Stomach (tissue), 19 donors: Measurements from ENCODE around the gene MAPK4. TPM values are rescaled to one million over a fixed set of nuclear protein-coding genes. Genes with fewer than 3 reads are reported as not detected.
A peak's percentile ranks its signal among the peaks of the same experiment; 100 is the strongest.
"Not testable (repeated sequence)": the region's sequence is repeated elsewhere in the genome, so short reads cannot be mapped to it uniquely, and the experiment has no call there.

ENCODE experiments used
- DNase-seq, 2 donors: peaks; one replicate each; pipeline versions ENCODE4 v3.0.0 to v3.0.0-alpha.2; 2013 to 2019
- H3K27ac ChIP-seq, 5 donors: fragments of 200-600 bp in 4 of 5; sonication (generic) in 4 of 5; one replicate each; pipeline ENCODE4 v1.5.1; 2013 to 2019; ENCODE audit warnings: mild to moderate bottlenecking in 1 of 5, moderate library complexity in 1 of 5
- H3K27me3 ChIP-seq, 3 donors: fragments of 200-600 bp; sonication (generic); one replicate each; pipeline ENCODE4 v1.5.1; 2017 to 2019; ENCODE audit warnings: mixed run types in 1 of 3
- H3K36me3 ChIP-seq, 4 donors: fragments of 200-600 bp; sonication (generic); 1 replicate in 3 of 4; 2 replicates in 1 of 4; pipeline ENCODE4 v1.5.1; 2016 to 2019
- H3K4me1 ChIP-seq, 4 donors: fragments of 200-600 bp; sonication (generic); one replicate each; pipeline ENCODE4 v1.5.1; 2016 to 2019
- H3K4me3 ChIP-seq, 4 donors: fragments of 200-600 bp; sonication (generic) in 3 of 4; one replicate each; pipeline ENCODE4 v1.5.1; 2016 to 2019; ENCODE audit warnings: mild to moderate bottlenecking in 1 of 4
- H3K9me3 ChIP-seq, 4 donors: fragments of 200-600 bp; sonication (generic); one replicate each; pipeline ENCODE4 v1.5.1; 2016 to 2019
- EP300 ChIP-seq: sonication (generic); formaldehyde crosslinking; IDR thresholded peaks from one replicate; pipeline ENCODE4 v1.6.1; 2017; ENCODE audit warnings: antibody characterized with exemption
- POLR2A ChIP-seq, 4 donors: fragments of 450-650 bp; IDR thresholded peaks; one replicate each; pipeline ENCODE4 v1.6.1; 2016; ENCODE audit warnings: antibody characterized with exemption in 4 of 4, control low read depth in 2 of 4, mild to moderate bottlenecking in 1 of 4, moderate library complexity in 1 of 4
- POLR2AphosphoS5 ChIP-seq, 3 donors: sonication (generic); formaldehyde crosslinking; IDR thresholded peaks; one replicate each; pipeline ENCODE4 v1.6.1; 2016; ENCODE audit warnings: antibody characterized with exemption in 3 of 3
- WGBS, 5 donors: extraction: QIAGEN DNeasy Blood & Tissue Kit in 3 of 5; methylation state at CpG; one replicate each; pipeline versions ENCODE4 v1.1.5 to v1.1.7; 2013 to 2018; 5-methylcytosine and 5-hydroxymethylcytosine counted together
- intact Hi-C: fragments of 100-400 bp; cut with DNase I; formaldehyde crosslinking; loops from one replicate; pipeline ENCODE4 v1.15.1; 2023; ENCODE audit warnings: low total_unique reads
- long read RNA-seq, 10 donors: transcript quantifications; one replicate each; lab custom pipeline, GENCODE V29; 2026
- polyA plus RNA-seq, 3 donors: library from polyadenylated mRNA; stranded (reverse); fragments of 200-250 nt; gene quantifications; one replicate each; pipeline ENCODE4 v1.2.3, GENCODE V29; 2013
- total RNA-seq, 5 donors: library from RNA; depleted of rRNA; stranded (reverse); fragments of >200 nt; gene quantifications; one replicate each; pipeline versions ENCODE4 v1.1.0 to v1.2.3, GENCODE V29; 2014 to 2016
- TF ChIP-seq, protein P1 (sequence below), 7 experiments: fragments of 450-650 bp in 4 of 7; fragments of 200-600 bp in 3 of 7; sonication (generic) in 3 of 7; IDR thresholded peaks; one replicate each; pipeline ENCODE4 v1.5.1; 2016 to 2019; ENCODE audit warnings: antibody characterized with exemption in 7 of 7, control low read depth in 2 of 7, mild to moderate bottlenecking in 1 of 7
- donor health status: healthy with polysubstance abuse.
- donor health status: Bipolar disorder and iron deficiency.
- donor health status: healthy.

MAPK4 gene
- total RNA-seq (10 to 100 TPM in 3 of 5 donors, 1 to 10 TPM in 2; 3.1 to 86.0 (median 22.2) TPM), polyA plus RNA-seq (1 to 10 TPM in 1 of 3 donors, under 1 TPM in 2; 0.19 to 1.4 (median 0.46) TPM)
- long read RNA-seq, donor 1: 0 reads
- long read RNA-seq, donor 2, full-length matches to known transcripts: 1 of 1 reads
- long read RNA-seq, donor 2, partial matches to known transcripts: 0 of 1 reads
- long read RNA-seq, donor 2, other reads (novel, unspliced or antisense): 0 of 1 reads
- long read RNA-seq, donor 3: 0 reads
- long read RNA-seq, donor 4: 0 reads
- long read RNA-seq, donor 5, full-length matches to known transcripts: 1 of 1 reads
- long read RNA-seq, donor 5, partial matches to known transcripts: 0 of 1 reads
- long read RNA-seq, donor 5, other reads (novel, unspliced or antisense): 0 of 1 reads
- long read RNA-seq, donor 6: 0 reads
- long read RNA-seq, donor 7: 0 reads
- long read RNA-seq, donor 8: 0 reads
- long read RNA-seq, donor 9, full-length matches to known transcripts: 1 of 1 reads
- long read RNA-seq, donor 9, partial matches to known transcripts: 0 of 1 reads
- long read RNA-seq, donor 9, other reads (novel, unspliced or antisense): 0 of 1 reads
- long read RNA-seq, donor 10: 0 reads

DNA sequence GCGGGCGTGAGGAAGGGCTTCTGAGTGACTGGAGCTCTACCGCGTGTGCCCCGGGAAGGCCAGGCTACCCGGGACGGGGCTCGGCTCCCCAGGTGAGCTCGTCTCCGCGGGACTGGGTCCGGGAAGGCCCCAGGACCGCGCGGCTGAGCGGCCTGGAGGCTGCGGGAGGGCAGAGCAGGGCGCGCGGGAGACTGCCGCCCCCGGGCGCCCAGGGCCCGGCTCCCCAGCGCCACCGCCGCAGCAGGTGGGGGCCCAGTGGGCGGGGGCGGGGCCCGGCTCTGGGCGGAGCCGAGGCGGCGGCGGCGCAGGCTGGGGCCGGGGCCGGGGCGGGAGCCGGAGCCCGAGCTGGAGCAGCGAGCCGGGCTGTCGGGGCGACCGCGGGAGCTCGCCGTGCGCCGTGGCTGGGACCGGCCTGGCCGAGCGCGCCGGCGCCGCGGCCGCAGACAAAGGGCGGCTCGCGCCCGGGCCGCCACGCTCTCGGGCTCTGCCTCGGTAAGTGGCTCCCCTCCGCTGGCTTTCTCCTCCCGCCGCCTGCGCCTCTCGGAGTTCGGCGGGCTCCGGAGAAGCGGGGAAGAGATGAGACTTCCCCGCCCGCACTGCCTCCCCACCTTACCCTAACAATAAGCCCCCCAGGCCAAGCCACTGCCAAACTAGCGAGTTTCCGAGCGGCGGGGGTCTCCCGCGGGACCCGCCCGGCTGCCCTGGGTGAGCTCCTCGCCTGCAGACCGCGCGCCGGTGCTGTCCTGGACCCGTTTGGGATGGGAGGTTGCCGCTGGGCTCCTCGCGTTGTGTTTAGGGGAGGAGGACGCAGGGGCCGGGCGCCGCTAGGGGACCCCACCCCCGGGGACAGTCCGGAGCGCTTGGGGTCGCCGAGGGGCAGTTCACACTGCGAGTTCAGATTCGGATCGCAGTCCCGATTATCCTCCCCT, at the start of gene MAPK4:
MAPK4 (plus strand) TSS at position 336 of the 929 bp plus-strand sequence. CDS start 103,872 bp downstream, outside the sequence.
- 0 to 2% (median 1%) methylated on average over 18 to 109 of the region's 109 CpGs for WGBS, 5 donors
- Histone ChIP-seq H3K4me1 (peaks cover 7 to 24% (median 19%) of the 10 kb centered on the region in 4 donors), H3K36me3 (no peaks in the 10 kb centered on the region), H3K9me3 (peaks cover 0 to 13% (median 7%) of the 10 kb centered on the region in 4 donors), H3K4me3 (peak within 1 kb of the TSS; percentile 62 to 74 (median 66)), H3K27me3 (peaks cover 0 to 71% (median 32%) of the 10 kb centered on the region in 3 donors), H3K27ac (peak within 1 kb of the TSS; percentile 53 to 89 (median 70))
- no peak for TF ChIP-seq POLR2A (IDR thresholded peaks at IDR 0.05)
- TF ChIP-seq POLR2AphosphoS5 (IDR thresholded peaks at IDR 0.05): no peak
- no peak for TF ChIP-seq EP300
- TF ChIP-seq, protein P1, sequence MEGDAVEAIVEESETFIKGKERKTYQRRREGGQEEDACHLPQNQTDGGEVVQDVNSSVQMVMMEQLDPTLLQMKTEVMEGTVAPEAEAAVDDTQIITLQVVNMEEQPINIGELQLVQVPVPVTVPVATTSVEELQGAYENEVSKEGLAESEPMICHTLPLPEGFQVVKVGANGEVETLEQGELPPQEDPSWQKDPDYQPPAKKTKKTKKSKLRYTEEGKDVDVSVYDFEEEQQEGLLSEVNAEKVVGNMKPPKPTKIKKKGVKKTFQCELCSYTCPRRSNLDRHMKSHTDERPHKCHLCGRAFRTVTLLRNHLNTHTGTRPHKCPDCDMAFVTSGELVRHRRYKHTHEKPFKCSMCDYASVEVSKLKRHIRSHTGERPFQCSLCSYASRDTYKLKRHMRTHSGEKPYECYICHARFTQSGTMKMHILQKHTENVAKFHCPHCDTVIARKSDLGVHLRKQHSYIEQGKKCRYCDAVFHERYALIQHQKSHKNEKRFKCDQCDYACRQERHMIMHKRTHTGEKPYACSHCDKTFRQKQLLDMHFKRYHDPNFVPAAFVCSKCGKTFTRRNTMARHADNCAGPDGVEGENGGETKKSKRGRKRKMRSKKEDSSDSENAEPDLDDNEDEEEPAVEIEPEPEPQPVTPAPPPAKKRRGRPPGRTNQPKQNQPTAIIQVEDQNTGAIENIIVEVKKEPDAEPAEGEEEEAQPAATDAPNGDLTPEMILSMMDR (IDR thresholded peaks at IDR 0.05): no peak
- intact Hi-C loops: no loop called here
- peak; percentile 67 to 85 for DNase-seq

DNA sequence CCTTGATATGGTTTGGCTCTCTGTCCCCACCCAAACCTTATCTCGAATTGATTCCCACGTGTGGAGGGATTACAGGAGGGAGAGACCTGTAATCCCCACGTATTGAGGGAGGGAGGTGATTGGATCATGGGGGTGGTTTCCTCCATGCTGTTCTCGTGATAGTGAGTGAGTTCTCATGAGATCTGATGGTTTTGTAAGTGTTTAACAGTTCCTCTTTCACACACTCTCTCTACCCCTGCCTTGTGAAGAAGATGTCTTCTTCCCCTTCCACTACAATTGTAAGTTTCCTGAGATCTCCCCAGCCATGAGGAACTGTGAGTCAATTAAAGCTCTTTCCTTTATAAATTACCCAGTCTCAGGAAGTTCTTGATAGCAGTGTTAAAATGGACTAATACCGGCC, 42.6 kb upstream of the MAPK4 start:
- H3K4me3 ChIP-seq, H3K27ac ChIP-seq, H3K9me3 ChIP-seq, H3K27me3 ChIP-seq, DNase-seq, H3K4me1 ChIP-seq, intact Hi-C loops, H3K36me3 ChIP-seq: not testable (repeated sequence)
- 50 to 61% (median 57%) methylated on average over 5 of the region's 5 CpGs for WGBS, 5 donors

DNA sequence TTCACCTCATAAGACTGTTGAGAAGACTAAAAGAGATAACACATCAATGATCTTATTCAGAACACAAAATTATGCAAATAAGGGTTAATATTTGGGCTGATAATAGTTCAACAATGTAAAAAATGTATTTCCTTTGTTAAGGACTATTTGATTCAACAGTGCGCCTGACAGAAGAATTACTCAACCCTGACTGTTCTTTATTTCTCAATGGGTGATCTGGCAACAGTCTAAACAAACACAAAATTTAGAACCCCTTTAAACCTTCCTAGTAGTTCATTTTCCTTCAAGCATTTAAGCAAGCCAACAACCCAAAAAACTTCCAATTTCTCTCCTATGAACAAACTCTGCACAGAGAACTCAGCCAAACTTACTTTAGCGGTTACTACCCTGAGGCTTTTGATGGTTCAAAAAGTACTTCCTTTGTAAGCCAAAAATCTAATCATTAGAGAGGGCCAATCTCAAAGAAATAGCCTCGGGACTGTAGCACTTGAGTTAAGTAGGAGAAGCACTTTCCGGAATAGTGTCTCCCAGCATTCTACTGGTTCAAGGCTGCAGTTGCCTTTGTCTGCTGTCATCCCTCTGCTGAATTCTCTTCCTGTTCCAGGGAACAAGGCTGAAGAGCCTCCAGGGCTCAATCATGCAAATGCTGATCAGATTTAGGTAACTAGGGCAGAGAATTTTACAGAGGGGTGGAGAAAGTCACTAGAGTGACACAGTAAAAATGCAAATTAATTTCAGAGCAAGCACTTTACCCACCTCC, 40.9 kb upstream of the MAPK4 start:
- no peak overlapping the region for H3K27ac ChIP-seq
- TF ChIP-seq POLR2AphosphoS5 (IDR thresholded peaks at IDR 0.05) (no peak), POLR2A (IDR thresholded peaks at IDR 0.05) (no peak), EP300 (no peak)
- TF ChIP-seq, protein P1 (IDR thresholded peaks at IDR 0.05): no peak
- 66 to 73% (median 69%) methylated on average over 4 of the region's 4 CpGs for WGBS, 5 donors

DNA sequence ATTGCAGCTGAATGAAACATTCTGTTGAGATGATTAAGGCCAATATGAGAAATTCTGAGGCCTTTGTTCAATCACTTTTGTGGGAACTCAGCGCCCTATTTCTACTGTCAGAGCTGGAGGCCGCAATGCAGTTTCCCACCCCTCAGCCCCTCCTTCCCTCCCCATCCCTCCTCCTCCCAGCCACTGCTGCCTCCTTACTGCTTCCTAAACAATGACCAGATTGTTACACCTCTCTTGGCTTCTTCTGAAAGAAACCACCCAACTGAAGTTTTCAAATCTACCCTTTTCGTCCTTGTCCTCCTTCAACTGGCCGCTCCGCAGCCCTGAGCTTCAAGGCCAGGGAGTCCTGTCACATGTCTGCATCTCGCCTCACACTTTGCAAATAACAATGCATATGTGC, 36.7 kb upstream of the MAPK4 start:
- Histone ChIP-seq H3K27ac (no peak overlapping the region), H3K4me3 (no peak overlapping the region), H3K9me3 (no peaks in the 10 kb centered on the region), H3K27me3 (no peaks in the 10 kb centered on the region), H3K4me1 (no peaks in the 10 kb centered on the region), H3K36me3 (no peaks in the 10 kb centered on the region)
- no peak for TF ChIP-seq EP300
- TF ChIP-seq, protein P1 (IDR thresholded peaks at IDR 0.05): no peak
- TF ChIP-seq POLR2A (IDR thresholded peaks at IDR 0.05): no peak
- no peak for TF ChIP-seq POLR2AphosphoS5 (IDR thresholded peaks at IDR 0.05)
- no peak for DNase-seq
- intact Hi-C loops: no loop called here
- 84 to 88% (median 86%) methylated on average over 6 of the region's 6 CpGs for WGBS, 5 donors

More for the DNA sequence above, 40.9 kb upstream of the MAPK4 start:
- intact Hi-C loops: no loop called here
- no peaks in the 10 kb centered on the region for H3K36me3 ChIP-seq
- no peak for DNase-seq
- no peaks in the 10 kb centered on the region for H3K4me1 ChIP-seq
- H3K4me3 ChIP-seq: no peak overlapping the region
- no peaks in the 10 kb centered on the region for H3K27me3 ChIP-seq
- H3K9me3 ChIP-seq: no peaks in the 10 kb centered on the region
